K562 (cell line): ENCODE measurements around the gene TFEB.

Experiments
- ATF3 ChIP-seq, 2 experiments: fragments of 450-650 bp in 1 of 2; sonication (generic) in 1 of 2; formaldehyde crosslinking in 1 of 2; IDR thresholded peaks in 1 of 2; conservative IDR thresholded peaks in 1 of 2; 2 replicates each; pipeline versions ENCODE4 v1.6.1 to v1.8.1; 2016 to 2023; ENCODE audit warnings: mild to moderate bottlenecking in 2 of 2, moderate library complexity in 2 of 2, inconsistent platforms in 1 of 2, missing genetic modification reagents in 1 of 2
- CTCF ChIP-seq, 3 experiments: IDR thresholded peaks in 2 of 3; conservative IDR thresholded peaks in 1 of 3; 2 replicates each; pipeline ENCODE4 v1.5.1; 2011 to 2012; ENCODE audit warnings: low read length in 3 of 3, mild to moderate bottlenecking in 3 of 3, control low read depth in 2 of 3, improper control_type of control experiment in 1 of 3, inconsistent platforms in 1 of 3, low read depth in 1 of 3, mixed read lengths in 1 of 3, moderate library complexity in 1 of 3; ENCODE audit not compliant: insufficient read depth in 2 of 3
- FOXK2 ChIP-seq, 2 experiments: fragments of 450-650 bp; IDR thresholded peaks in 1 of 2; conservative IDR thresholded peaks in 1 of 2; 2 replicates each; pipeline ENCODE4 v1.6.1; 2016; ENCODE audit warnings: low read depth in 2 of 2, mild to moderate bottlenecking in 1 of 2
- HCFC1 ChIP-seq: IDR thresholded peaks from 2 replicates; pipeline ENCODE4 v1.6.1; 2012; ENCODE audit warnings: low read depth, low read length, improper control_type of control experiment
- HNRNPUL1 ChIP-seq: fragments of 200-400 bp; formaldehyde crosslinking; IDR thresholded peaks from 2 replicates; pipeline ENCODE4 v1.6.1; 2017; ENCODE audit warnings: low read length
- JUND ChIP-seq, 2 experiments: IDR thresholded peaks; 2 replicates in 1 of 2; 3 replicates in 1 of 2; pipeline ENCODE4 v1.6.1; 2011; ENCODE audit warnings: borderline replicate concordance in 2 of 2, low read depth in 2 of 2, low read length in 2 of 2, improper control_type of control experiment in 1 of 2, missing biosample characterization in 1 of 2, missing genetic modification characterization in 1 of 2, missing genetic modification reagents in 1 of 2
- NR0B1 ChIP-seq: fragments of 450-650 bp; IDR thresholded peaks from one replicate; pipeline ENCODE4 v1.6.1; 2018; ENCODE audit warnings: mild to moderate bottlenecking, moderate library complexity; ENCODE audit not compliant: partially characterized antibody
- RFX1 ChIP-seq: fragments of 450-650 bp; IDR thresholded peaks from 2 replicates; pipeline ENCODE4 v1.6.1; 2016; ENCODE audit warnings: mild to moderate bottlenecking, moderate library complexity
- SRSF1 ChIP-seq: fragments of 200-400 bp; formaldehyde crosslinking; IDR thresholded peaks from 2 replicates; pipeline ENCODE4 v1.6.1; 2017; ENCODE audit warnings: mild to moderate bottlenecking, low read depth, low read length, moderate library complexity
- TARDBP ChIP-seq: fragments of 450-650 bp; IDR thresholded peaks from 2 replicates; pipeline ENCODE4 v1.6.1; 2016
- TCF15 ChIP-seq: fragments of 250-450 bp; sonication (Bioruptor Pico); IDR thresholded peaks from 2 replicates; pipeline ENCODE4 v1.8.0; 2022; ENCODE audit warnings: moderate library complexity, mild to moderate bottlenecking, inconsistent platforms
- TEAD4 ChIP-seq, 2 experiments: sonication (generic) in 1 of 2; formaldehyde crosslinking in 1 of 2; IDR thresholded peaks; 2 replicates each; pipeline versions ENCODE4 v1.6.1 to v1.8.0; 2012 to 2022; ENCODE audit warnings: borderline replicate concordance in 1 of 2, inconsistent platforms in 1 of 2, low read length in 1 of 2, mild to moderate bottlenecking in 1 of 2, missing genetic modification reagents in 1 of 2
- THAP7 ChIP-seq: fragments of 250-450 bp; sonication (Bioruptor Pico); IDR thresholded peaks from 2 replicates; pipeline ENCODE4 v1.5.0; 2021
- ZNF408 ChIP-seq: fragments of 250-450 bp; sonication (Bioruptor Pico); IDR thresholded peaks from 2 replicates; pipeline ENCODE4 v1.4.0; 2020; ENCODE audit warnings: low read depth, mild to moderate bottlenecking, moderate library complexity

- TF ChIP-seq HCFC1: no peak
- no peak for TF ChIP-seq JUND (IDR thresholded peaks at IDR 0.05; ENCODE audit: borderline replicate concordance, low read depth, low read length)
- TF ChIP-seq JUND (tag; IDR thresholded peaks at IDR 0.05; ENCODE audit: borderline replicate concordance, low read depth, low read length): no peak
- TF ChIP-seq TARDBP: no peak
- no peak for TF ChIP-seq HNRNPUL1
- no peak for TF ChIP-seq ZNF408
- no peak for TF ChIP-seq SRSF1
- TF ChIP-seq NR0B1: no peak
- no peak for TF ChIP-seq CTCF (IDR thresholded peaks at IDR 0.05 in 2 of 3, conservative IDR thresholded peaks at IDR 0.05 in 1 of 3; ENCODE audit: insufficient read depth in 2 of 3, low read depth in 1 of 3, low read length in 3 of 3)
- TF ChIP-seq FOXK2 (conservative IDR thresholded peaks at IDR 0.05 in 1 of 2, IDR thresholded peaks at IDR 0.05 in 1 of 2; ENCODE audit: low read depth in 2 of 2): no peak
- no peak for TF ChIP-seq THAP7 (CRISPR knock-in tag)
- no peak for TF ChIP-seq RFX1
- no peak for TF ChIP-seq ATF3 (IDR thresholded peaks at IDR 0.05)
- TF ChIP-seq ATF3 (CRISPR knock-in tag; conservative IDR thresholded peaks at IDR 0.05): no peak
- no peak for TF ChIP-seq TCF15
- TF ChIP-seq TEAD4 (IDR thresholded peaks at IDR 0.05; ENCODE audit: low read length): no peak
- TF ChIP-seq TEAD4 (CRISPR knock-in tag; IDR thresholded peaks at IDR 0.05; ENCODE audit: borderline replicate concordance): no peak
Observed at GRCh38 chr6:41655176-41655575, 80.2 kb downstream of the TFEB start.
